OCI-LY7 (cell line): ENCODE measurements around the gene USE1. TPM values are rescaled to one million over a fixed set of nuclear protein-coding genes. Genes with fewer than 3 reads are reported as not detected.

ENCODE experiments used
- BruUV-seq: library from RNA; stranded (reverse); fragments of 400-500 nt; replicated peaks from 2 replicates; lab custom pipeline; 2021; lab: Mats Ljungman, UMichigan
- CTCF ChIA-PET: fragments of 300-600 bp; sonication (Branson Sonifier 250); formaldehyde crosslinking; loops from one replicate; lab custom pipeline; 2022; ENCODE audit warnings: antibody characterized with exemption; ENCODE audit not compliant: unreplicated experiment; lab: Charles Lee
- POLR2A ChIA-PET: fragments of 300-600 bp; sonication (Branson Sonifier 250); formaldehyde crosslinking; loops from one replicate; lab custom pipeline; 2022; ENCODE audit warnings: antibody characterized with exemption; lab: Charles Lee
- DNase-seq: peaks from one replicate; pipeline ENCODE4 v3.0.0-alpha.2; 2015; ENCODE audit warnings: low spot score
- H2AFZ ChIP-seq: fragments of 200-600 bp; sonication (generic), shearing (Covaris generic); 2 replicates; pipeline ENCODE4 v1.6.1; 2014; ENCODE audit warnings: mild to moderate bottlenecking, antibody characterized with exemption, low read length, moderate library complexity
- H3K27ac ChIP-seq: fragments of 200-600 bp; sonication (generic); 2 replicates; pipeline ENCODE4 v1.5.1; 2014; ENCODE audit warnings: mixed run types, low read depth, mild to moderate bottlenecking, moderate library complexity, low read length, inconsistent platforms; ENCODE audit not compliant: poor library complexity, severe bottlenecking
- H3K36me3 ChIP-seq: fragments of 200-600 bp; sonication (generic); 2 replicates; pipeline ENCODE4 v1.6.1; 2014; ENCODE audit warnings: mild to moderate bottlenecking, antibody characterized with exemption, low read length, moderate library complexity, mixed read lengths; ENCODE audit not compliant: insufficient read depth
- H3K4me1 ChIP-seq: fragments of 200-600 bp; sonication (generic); 2 replicates; pipeline ENCODE4 v1.5.1; 2014; ENCODE audit warnings: mild to moderate bottlenecking, low read length; ENCODE audit not compliant: insufficient read depth, poor library complexity, severe bottlenecking
- H3K4me2 ChIP-seq: fragments of 200-600 bp; sonication (generic); 2 replicates; pipeline ENCODE4 v1.6.1; 2014; ENCODE audit warnings: mild to moderate bottlenecking, low read length
- H3K4me3 ChIP-seq: fragments of 200-600 bp; sonication (generic); 2 replicates; pipeline ENCODE4 v1.5.1; 2014; ENCODE audit warnings: mild to moderate bottlenecking, low read depth, low read length; ENCODE audit not compliant: poor library complexity, severe bottlenecking
- H3K79me2 ChIP-seq: fragments of 200-600 bp; sonication (generic); 2 replicates; pipeline ENCODE4 v1.6.1; 2016; ENCODE audit warnings: low read depth, mild to moderate bottlenecking, low read length, moderate library complexity, mixed read lengths; ENCODE audit not compliant: insufficient read depth
- H3K9me2 ChIP-seq: fragments of 200-600 bp; sonication (generic); 2 replicates; pipeline ENCODE4 v1.6.1; 2016; ENCODE audit warnings: mild to moderate bottlenecking, low read length, mixed read lengths; ENCODE audit not compliant: insufficient read depth
- H3K9me3 ChIP-seq: fragments of 200-600 bp; sonication (generic); 2 replicates; pipeline ENCODE4 v1.6.1; 2014; ENCODE audit warnings: mild to moderate bottlenecking, mixed run types, low read length, mixed read lengths
- H4K20me1 ChIP-seq: fragments of 200-600 bp; sonication (generic); 2 replicates; pipeline ENCODE4 v1.6.1; 2014; ENCODE audit warnings: mild to moderate bottlenecking, antibody characterized with exemption, low read length, moderate library complexity, mixed read lengths; ENCODE audit not compliant: insufficient read depth
- EZH2phosphoT487 ChIP-seq: fragments of 200-600 bp; sonication (generic); IDR thresholded peaks from 2 replicates; pipeline ENCODE4 v1.6.1; 2018; ENCODE audit warnings: low read depth, borderline replicate concordance, mild to moderate bottlenecking, mixed run types, antibody characterized with exemption, low read length, moderate library complexity, mixed read lengths
- intact Hi-C: fragments of 100-400 bp; cut with micrococcal nuclease; formaldehyde crosslinking; loops from one replicate; pipeline ENCODE4 v1.10.0; 2022; ENCODE audit not compliant: unreplicated experiment
- total RNA-seq, 2 experiments: library from RNA; depleted of rRNA in 1 of 2; stranded (reverse); fragments of >200 nt in 1 of 2; shearing (Covaris generic) in 1 of 2; gene quantifications; 2 replicates each; pipeline ENCODE4 v1.2.3, GENCODE V29; 2014 to 2022
- TF ChIP-seq, protein P1 (sequence below): fragments of 200-600 bp; sonication (generic); conservative IDR thresholded peaks from 2 replicates; pipeline ENCODE4 v1.5.1; 2014; ENCODE audit warnings: mild to moderate bottlenecking, antibody characterized with exemption, low read length, moderate library complexity, mixed read lengths

Gene USE1
- total RNA-seq, 2 experiments from 2014 or later: 28.6 to 31.2 TPM

DNA sequence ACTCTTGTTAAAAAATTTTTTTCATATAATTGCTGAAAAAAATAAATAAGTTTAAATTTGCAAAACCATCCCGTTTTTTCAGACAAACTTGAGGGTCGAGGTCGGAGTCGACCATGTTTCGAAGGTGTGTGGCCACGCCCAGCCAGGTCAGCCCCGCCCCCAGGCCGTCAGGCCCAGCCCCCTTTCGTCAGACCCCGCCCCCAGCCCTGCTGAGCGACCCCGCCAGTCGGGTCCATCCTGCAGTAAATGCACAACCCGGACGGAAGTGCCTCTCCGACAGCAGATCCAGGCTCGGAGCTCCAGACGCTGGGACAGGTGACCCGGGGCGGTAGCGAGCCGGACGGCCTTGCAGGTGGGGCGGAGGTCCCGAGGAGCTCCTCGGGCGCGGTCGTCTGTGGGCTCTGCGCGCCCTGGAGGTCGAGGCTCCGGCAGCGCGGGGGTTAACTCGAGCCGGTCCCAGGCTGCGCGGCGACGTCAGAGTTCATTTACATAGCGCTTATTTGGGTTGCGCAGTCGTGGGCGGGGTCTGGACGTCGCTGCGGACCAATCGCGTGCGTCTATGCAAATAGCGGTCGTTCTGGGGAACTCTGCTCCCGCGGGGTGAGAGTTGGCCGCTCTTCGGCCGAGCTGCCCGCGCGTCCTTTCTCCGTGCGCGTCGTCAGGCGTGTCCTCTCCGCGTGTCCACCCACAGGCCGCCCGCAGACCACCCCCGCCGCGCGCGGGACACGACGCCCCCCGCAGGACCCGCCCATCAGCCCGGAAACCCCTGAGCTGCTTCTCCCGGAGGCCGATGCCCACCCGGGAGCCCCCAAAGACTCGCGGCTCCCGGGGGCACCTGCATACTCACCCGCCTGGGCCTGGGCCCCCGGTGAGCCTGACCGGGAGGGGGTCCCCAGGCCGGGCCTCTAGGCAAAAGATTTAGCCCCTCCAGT, 11.1 kb downstream of the USE1 start, which contains the start of gene OCEL1:
OCEL1 (plus strand) TSS at position 225 of the 932 bp plus-strand sequence; CDS start at position 247, 22 bp downstream.
- Histone ChIP-seq H3K9me2 (no peaks in the 10 kb centered on the region), H2AFZ (peak within 1 kb of the TSS; percentile 87; the same call in 1 of the 2 replicates), H3K4me1 (peaks cover 25% of the 10 kb centered on the region), H3K27ac (peak within 1 kb of the TSS; percentile 73), H3K4me3 (peak within 1 kb of the TSS; percentile 81), H3K79me2 (peaks cover 4% of the 10 kb centered on the region; the same call in 1 of the 2 replicates), H3K36me3 (peaks cover 22% of the 10 kb centered on the region; the same call in 1 of the 2 replicates), H3K4me2 (peak within 1 kb of the TSS; percentile 99), H4K20me1 (no peaks in the 10 kb centered on the region), H3K9me3 (no peaks in the 10 kb centered on the region)
- BruUV-seq: no TSS peak
- ChIA-PET CTCF (interaction anchor here (0.6 to 0.7 kb wide), 2 partner anchors 9 to 152 kb away, joined by 3 to 10 read pairs; no protein-coding TSS in a partner anchor), POLR2A (interaction anchor here (0.6 to 1.5 kb wide), 7 partner anchors 14 to 616 kb away, joined by 3 to 7 read pairs (median 4); no protein-coding TSS in a partner anchor)
- peak; percentile 99 for DNase-seq
- TF ChIP-seq, protein P1, sequence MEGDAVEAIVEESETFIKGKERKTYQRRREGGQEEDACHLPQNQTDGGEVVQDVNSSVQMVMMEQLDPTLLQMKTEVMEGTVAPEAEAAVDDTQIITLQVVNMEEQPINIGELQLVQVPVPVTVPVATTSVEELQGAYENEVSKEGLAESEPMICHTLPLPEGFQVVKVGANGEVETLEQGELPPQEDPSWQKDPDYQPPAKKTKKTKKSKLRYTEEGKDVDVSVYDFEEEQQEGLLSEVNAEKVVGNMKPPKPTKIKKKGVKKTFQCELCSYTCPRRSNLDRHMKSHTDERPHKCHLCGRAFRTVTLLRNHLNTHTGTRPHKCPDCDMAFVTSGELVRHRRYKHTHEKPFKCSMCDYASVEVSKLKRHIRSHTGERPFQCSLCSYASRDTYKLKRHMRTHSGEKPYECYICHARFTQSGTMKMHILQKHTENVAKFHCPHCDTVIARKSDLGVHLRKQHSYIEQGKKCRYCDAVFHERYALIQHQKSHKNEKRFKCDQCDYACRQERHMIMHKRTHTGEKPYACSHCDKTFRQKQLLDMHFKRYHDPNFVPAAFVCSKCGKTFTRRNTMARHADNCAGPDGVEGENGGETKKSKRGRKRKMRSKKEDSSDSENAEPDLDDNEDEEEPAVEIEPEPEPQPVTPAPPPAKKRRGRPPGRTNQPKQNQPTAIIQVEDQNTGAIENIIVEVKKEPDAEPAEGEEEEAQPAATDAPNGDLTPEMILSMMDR: no peak
- no peak for TF ChIP-seq EZH2phosphoT487
- intact Hi-C loops: loop anchor here (1.0 kb wide), 2 partner anchors 17 to 159 kb away; no protein-coding TSS in a partner anchor

DNA sequence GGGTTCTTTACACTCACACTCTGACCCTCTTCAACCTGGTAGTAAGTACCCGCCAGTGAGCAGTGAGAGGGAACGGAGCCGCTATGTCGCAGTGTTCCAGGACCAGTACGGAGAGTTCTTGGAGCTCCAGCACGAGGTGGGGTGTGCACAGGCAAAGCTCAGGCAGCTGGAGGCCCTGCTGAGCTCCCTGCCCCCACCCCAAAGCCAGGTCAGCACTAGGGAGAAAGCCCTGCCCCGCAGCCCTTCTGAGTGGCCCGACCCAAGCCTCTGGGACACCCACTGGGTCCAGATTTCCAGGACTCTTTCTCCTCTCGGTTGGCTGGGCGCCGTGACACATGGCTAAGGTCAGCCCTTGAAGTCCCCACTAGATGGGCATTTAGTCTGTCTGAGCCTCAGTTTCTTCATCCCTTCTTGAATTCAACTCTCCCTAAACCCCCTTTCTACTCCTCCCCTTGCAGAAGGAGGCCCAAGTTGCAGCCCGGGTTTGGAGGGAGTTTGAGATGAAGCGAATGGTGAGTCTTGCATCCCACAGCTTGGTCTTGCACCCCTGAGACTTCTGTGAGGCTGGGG, 12.7 kb downstream of the USE1 start:
- peak overlapping the region; percentile 23; the same call in 1 of the 2 replicates for H3K4me2 ChIP-seq
- intact Hi-C loops: no loop called here
- DNase-seq: no peak
- H3K9me2 ChIP-seq: no peaks in the 10 kb centered on the region
- POLR2A ChIA-PET: interaction anchor here (0.6 to 1.0 kb wide), 3 partner anchors 42 to 102 kb away, joined by 3 read pairs; no protein-coding TSS in a partner anchor
- peaks cover 35% of the 10 kb centered on the region; the same call in 1 of the 2 replicates for H3K36me3 ChIP-seq
- peaks cover 25% of the 10 kb centered on the region for H3K4me1 ChIP-seq
- no peak overlapping the region for H2AFZ ChIP-seq
- no peaks in the 10 kb centered on the region for H4K20me1 ChIP-seq
- H3K4me3 ChIP-seq: no peak overlapping the region
- BruUV-seq: no TSS peak
- H3K79me2 ChIP-seq: peaks cover 4% of the 10 kb centered on the region; the same call in 1 of the 2 replicates
- no peak for TF ChIP-seq EZH2phosphoT487
- TF ChIP-seq, protein P1: no peak
- H3K27ac ChIP-seq: no peak overlapping the region
- H3K9me3 ChIP-seq: no peaks in the 10 kb centered on the region
- CTCF ChIA-PET: no interaction called here
